NT2/D1 (cell line): ENCODE data around the gene SPSB2.

ENCODE experiments used
- SUZ12 ChIP-seq: IDR thresholded peaks from 2 replicates; pipeline ENCODE4 v1.6.1; 2011; ENCODE audit not compliant: insufficient read length, insufficient read depth; ENCODE audit errors: extremely low read depth
- ZNF274 ChIP-seq: IDR thresholded peaks from 2 replicates; pipeline ENCODE4 v1.6.1; 2011; ENCODE audit warnings: mild to moderate bottlenecking, low read depth, low read length

- no peak for TF ChIP-seq SUZ12
- no peak for TF ChIP-seq ZNF274
Observed at GRCh38 chr12:6823182-6824084, 49.7 kb downstream of the SPSB2 start.
